Stomach (tissue), 4 donors: ENCODE results near the gene SSTR4.

ENCODE experiments used
- POLR2AphosphoS5 ChIP-seq, 3 donors: sonication (generic); formaldehyde crosslinking; IDR thresholded peaks; one replicate each; pipeline ENCODE4 v1.6.1; 2016; ENCODE audit warnings: antibody characterized with exemption in 3 of 3
- TF ChIP-seq, protein P1 (sequence below), 7 experiments: fragments of 450-650 bp in 4 of 7; fragments of 200-600 bp in 3 of 7; sonication (generic) in 3 of 7; IDR thresholded peaks; one replicate each; pipeline ENCODE4 v1.5.1; 2016 to 2019; ENCODE audit warnings: antibody characterized with exemption in 7 of 7, control low read depth in 2 of 7, mild to moderate bottlenecking in 1 of 7

- TF ChIP-seq, protein P1, sequence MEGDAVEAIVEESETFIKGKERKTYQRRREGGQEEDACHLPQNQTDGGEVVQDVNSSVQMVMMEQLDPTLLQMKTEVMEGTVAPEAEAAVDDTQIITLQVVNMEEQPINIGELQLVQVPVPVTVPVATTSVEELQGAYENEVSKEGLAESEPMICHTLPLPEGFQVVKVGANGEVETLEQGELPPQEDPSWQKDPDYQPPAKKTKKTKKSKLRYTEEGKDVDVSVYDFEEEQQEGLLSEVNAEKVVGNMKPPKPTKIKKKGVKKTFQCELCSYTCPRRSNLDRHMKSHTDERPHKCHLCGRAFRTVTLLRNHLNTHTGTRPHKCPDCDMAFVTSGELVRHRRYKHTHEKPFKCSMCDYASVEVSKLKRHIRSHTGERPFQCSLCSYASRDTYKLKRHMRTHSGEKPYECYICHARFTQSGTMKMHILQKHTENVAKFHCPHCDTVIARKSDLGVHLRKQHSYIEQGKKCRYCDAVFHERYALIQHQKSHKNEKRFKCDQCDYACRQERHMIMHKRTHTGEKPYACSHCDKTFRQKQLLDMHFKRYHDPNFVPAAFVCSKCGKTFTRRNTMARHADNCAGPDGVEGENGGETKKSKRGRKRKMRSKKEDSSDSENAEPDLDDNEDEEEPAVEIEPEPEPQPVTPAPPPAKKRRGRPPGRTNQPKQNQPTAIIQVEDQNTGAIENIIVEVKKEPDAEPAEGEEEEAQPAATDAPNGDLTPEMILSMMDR (IDR thresholded peaks at IDR 0.05), result no peak
- no peak for TF ChIP-seq POLR2AphosphoS5 (IDR thresholded peaks at IDR 0.05)
Measured at GRCh38 chr20:23000232-23000947, 34.7 kb upstream of the SSTR4 start.
